Right renal pelvis (tissue), 4 donors: ENCODE data around the gene BMPER. TPM values are rescaled to one million over a fixed set of nuclear protein-coding genes. Genes with fewer than 3 reads are reported as not detected.

Experiments
- DNase-seq, 4 donors: peaks; one replicate each; pipeline ENCODE4 v3.0.0-alpha.2; 2013; ENCODE audit warnings: low read depth in 4 of 4, low spot score in 3 of 4, missing footprints in 1 of 4
- polyA plus RNA-seq, 4 donors: library from polyadenylated mRNA; unstranded; fragments of 120-200 nt; gene quantifications; one replicate each; pipeline ENCODE4 v1.2.1, GENCODE V29; 2013; ENCODE audit not compliant: insufficient read length in 4 of 4

The BMPER gene
- polyA plus RNA-seq, 4 donors: 12.9 to 22.8 (median 21.2) TPM

- no peak for DNase-seq
Observed at GRCh38 chr7:34124765-34125164, 219.4 kb downstream of the BMPER start.

DNA sequence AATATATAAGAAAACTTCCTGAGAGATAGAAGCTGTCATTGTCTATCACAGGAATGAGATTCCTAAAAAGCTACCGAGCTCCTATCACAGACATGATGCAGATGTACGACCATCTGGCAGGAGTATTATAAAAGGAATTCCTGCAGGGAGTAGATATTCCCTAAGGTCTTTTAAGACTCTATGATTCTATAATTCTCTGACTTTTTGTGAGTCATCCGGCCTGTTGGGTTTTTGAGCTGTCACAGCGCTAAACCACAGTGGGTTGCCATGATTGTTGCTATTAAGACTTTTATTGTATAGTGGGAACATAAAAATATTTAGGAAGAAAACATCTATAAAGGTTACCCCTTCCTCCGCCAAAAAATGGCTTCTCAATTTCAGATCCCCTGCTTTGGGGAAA is 223.4 kb downstream of the BMPER start:
- no peak for DNase-seq

DNA sequence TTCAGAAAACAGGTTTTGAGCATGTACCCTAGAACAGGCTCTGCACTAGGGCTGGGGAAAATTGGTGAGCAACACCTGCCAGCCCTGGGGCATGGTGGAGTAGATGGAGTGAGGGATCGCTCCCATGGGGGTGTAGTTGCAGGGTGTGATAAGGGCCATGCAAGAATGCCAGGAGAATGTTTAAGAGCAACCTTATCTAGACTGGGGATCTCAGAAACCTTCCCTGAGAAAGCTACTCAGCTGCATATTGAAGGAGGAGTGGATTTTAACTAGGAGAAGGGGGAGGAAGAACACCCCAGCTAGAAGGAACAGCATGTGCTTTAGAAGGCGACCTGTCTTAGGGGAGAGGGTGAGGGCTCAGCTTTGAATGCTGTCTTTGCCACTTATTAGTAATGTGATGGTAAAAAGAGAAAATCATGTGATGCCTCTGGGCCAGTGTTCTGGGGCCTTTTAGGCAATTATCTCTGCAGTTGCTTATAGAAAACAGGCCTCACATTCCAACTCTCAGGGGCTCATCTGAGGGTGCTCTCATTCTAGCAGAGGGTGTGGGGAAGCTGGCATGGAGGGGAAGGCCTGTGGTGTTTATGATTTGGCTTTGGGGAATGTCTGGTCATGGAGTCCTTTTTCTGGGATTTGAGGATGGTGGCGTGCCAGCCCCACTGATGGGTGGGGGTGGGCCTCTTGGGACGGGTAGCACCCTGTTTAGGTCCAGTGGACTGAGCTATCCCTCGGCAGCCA is 225.4 kb downstream of the BMPER start:
- DNase-seq: no peak

DNA sequence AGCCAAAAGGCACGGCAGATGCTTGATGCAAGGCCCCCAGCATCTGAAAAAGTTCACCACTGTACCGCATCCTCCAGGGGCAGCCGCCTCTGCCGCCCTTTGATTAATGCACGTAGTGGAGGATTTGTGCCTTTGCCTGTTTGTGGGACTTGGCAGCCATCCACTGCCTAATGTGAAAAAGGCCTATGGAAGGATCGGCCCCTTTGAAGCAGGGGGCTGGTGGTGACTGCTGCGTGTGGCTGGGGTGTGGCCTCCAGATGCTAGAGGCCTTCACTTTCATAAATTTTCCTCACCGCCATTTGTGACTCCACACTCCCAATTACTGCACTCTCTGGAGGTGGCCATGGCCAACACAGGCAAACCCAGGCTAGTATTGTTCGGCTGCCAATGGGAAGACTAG is 226.0 kb downstream of the BMPER start:
- DNase-seq: no peak

DNA sequence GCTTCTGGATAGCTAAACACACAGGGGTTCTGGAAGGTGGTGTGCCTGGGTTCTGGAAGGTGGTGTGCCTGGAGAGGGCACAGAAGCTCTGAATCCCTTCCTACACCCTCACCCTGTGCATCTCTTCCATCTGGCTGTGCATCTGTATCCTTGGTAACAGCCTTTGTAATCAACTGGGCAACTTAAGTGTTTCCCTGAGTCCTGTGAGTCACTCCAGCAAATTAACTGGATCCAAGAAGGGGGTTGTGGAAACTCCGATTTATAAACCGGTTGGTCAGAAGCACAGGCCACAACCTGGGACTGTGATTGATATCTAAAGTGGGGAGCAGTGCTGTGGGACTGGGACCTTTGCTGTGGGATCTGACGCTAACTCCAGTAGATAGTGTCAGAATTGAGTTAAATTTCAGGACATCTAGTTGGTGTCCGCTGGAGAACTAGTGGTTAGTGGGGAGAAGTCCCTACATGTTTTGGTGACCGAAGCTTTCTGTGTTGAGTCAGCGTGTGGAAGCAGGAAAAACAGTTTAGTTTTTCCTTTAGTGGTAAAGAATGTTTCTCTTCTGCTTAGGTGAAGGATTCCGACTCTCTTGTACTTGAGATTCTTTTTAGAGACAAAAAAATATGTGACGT is 228.1 kb downstream of the BMPER start:
- DNase-seq: no peak

DNA sequence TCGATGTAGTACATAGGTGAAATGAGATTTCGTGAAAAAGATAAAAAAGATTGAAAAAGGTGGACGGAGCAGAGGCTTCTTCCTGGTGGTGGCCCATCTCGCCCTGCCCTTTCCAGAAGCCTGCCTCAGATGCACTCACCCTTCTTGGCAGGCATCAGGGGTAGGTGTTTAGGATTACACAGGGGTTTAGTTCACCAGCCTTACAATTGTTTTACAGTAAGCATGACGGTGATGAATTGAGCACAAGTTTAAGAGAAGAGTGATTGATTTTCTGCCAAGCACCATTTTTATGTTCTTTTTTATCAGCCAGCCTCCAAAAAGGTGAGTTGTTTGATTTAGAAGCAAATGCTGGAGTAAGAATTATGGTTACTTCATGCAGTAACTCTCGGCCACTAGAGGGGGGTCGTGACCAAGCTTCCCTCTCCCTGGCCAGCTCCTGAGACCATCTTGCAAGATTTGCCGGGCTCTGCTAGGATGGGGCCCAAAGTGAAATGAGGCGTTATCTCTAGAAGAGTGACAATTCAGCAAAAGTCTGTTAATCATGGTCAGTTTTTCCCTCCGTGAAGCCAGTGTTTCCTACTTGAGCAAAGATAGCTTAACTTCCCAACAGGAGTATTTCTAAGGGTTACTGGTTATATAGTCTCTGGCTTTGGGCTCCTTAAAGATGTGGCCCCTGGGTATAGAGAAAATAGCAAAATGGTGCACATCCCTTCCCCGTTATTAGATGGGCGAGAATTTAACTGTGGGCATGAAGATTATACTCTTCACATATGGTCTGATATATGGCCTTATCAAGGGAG is 228.8 kb downstream of the BMPER start:
- peak; percentile 43 to 57 (median 57) for DNase-seq

DNA sequence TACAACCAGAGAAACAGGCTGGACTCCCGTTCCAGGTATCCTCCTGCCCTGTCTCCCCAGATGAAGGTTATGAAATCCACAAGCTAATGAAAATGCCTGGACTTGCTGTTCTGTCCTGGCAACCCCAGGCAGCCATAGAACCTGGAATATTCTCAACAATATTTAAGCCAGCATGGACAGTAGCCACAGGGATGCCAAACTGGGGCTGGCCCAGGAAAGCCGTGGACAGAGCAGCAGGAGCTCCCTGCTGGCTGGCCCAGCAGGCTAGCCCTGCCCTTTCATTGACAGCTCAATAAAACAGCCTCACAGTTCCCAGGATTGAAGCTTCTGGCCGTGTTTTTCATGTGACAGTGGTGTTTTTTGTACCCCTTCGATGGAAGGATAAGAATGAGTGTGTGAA is 230.6 kb downstream of the BMPER start:
- DNase-seq: no peak

GRCh38 chr7:34136698-34137097 is 231.4 kb downstream of the BMPER start:
- DNase-seq: no peak

DNA sequence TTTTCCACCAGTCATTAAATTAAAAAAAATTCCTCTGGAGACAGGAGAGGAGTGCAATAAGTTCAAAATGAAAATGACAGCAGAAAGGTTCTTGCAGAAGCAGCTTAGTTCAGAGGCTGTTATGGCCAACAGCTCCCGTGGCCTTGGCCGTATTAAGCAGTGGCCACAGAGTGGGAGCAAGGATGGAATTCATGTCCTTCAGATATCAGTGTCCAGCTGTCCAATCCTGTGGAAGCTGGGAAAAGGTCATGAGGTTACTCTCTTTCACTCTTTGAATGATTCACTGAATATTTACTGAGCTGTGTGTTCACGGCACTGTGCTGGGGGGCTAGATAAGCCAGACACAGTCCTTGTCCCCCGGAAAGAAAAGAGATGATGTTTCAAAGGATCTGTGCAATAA is 231.8 kb downstream of the BMPER start:
- no peak for DNase-seq

- DNase-seq: no peak
Observed at GRCh38 chr7:34138483-34138882, 233.1 kb downstream of the BMPER start.

DNA sequence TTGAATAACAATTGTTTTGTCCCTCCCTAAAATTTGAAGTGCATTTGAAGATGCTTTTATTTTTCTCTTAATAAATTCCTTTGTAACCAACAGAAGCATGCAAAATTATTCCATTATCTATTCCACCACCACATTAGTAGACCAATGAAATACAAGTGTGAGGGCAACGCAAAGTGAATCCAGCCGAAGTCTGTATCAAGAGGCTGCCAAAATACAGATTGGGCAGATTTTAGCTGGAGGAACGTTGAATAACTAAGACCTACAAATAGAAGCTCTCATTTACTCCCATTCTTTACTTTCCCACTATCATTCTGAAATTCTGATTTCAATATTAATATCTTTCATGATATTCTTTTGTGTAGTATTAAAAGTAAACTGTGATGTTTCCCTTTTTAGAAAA is 233.7 kb downstream of the BMPER start:
- DNase-seq: no peak

DNA sequence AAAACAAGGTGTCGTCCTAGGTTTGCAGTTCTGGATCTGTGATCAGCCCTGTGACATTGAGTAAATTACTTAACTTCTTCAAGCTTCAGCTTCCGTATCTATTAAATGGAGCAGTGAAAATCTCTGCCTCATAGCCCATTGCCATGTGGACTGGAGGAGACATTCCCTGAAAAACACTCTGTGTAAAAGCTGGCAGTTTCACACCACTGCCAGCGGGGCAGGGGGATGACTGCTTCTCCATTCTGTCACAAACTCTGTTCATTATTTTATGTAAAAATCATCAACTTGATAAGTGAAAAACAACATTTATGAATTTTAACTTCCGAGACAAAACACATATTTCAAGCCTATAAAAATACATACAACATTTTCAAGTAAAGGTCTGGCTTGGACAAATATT is 234.7 kb downstream of the BMPER start:
- DNase-seq: no peak

GRCh38 chr7:34143402-34143801 is 238.1 kb downstream of the BMPER start:
- no peak for DNase-seq

GRCh38 chr7:34145603-34146002 is 240.3 kb downstream of the BMPER start:
- DNase-seq: no peak

GRCh38 chr7:34153656-34154270 is 248.4 kb downstream of the BMPER start:
- DNase-seq: no peak

GRCh38 chr7:34155220-34155908 is 250.0 kb downstream of the BMPER start:
- DNase-seq: no peak

- no peak for DNase-seq
Observed at GRCh38 chr7:34156336-34156735, 251.0 kb downstream of the BMPER start.

DNA sequence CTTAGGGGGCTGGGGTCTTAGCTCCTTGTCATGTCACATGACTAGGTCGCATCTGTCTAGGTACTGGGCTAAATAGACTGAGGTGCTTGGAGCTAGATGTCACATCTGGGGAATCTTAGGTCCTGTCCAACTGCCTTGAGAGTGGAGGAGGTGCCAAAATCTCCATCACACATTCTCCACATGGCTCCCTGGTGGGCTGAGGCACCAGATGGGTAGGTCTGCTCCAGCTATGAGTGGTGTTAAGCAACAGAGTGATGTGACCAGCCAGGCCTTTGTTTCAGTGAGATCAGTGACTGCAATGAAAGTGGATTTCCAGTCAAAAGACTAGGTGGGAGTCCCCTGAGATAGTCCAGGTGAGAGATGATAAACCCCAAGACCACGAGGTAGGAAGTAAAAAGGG is 251.8 kb downstream of the BMPER start:
- no peak for DNase-seq

- DNase-seq: no peak
Observed at GRCh38 chr7:34158368-34159153, 253.2 kb downstream of the BMPER start.

DNA sequence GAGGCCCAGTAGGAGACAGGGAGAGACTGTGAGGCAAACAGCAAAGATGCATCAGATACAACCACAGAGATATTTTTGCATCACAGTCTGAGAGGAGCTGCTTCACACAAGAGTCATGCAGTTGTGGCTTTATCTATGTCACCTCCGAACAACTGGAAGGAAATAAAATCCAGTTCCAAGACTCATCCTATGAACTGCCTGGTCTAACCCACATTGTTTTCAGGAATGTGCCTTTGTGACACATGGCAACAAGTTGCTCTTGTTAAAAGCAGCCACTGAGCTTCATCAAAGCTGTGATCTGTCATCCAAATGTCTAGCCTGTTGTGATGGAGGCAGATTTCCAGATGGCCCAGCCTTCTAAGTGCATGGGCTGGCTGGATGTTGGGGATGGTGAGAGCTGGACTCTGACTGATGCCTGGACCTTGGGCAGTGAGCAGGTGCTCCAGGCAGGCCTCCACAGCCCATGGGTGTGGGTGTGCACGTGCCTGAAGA is 255.0 kb downstream of the BMPER start:
- no peak for DNase-seq
